HG03060 (cell line): ENCODE measurements around the gene SAPCD2.

Experiments
- ATAC-seq: cut with Tn5 transposase; IDR thresholded peaks from one replicate; pipeline ENCODE4 v1.9.1; 2021; ENCODE audit warnings: low read depth, moderate number of reproducible peaks; ENCODE audit not compliant: unreplicated experiment

The SAPCD2 gene

GRCh38 chr9:137108608-137109249, 38.4 kb upstream of the SAPCD2 start:
- no peak for ATAC-seq

DNA sequence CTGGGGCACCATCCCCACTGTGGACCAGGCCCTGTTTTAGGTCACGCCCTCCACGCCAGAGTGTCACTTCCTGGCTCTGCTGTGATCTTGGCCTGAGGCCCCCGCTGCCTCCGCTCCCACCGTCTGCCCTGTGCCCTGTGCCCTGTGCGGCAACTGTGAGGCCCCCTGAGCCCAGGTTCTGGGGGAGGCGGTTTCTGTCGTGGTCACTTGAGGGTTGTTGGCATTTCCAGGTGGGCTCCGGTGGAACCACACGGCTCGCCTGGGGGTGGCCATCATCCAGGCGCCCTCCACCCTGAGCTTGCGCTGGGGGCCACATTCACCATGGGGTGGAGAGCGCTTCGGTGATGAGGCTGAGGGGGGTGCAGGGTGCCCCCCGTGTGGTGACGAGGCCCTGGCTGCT, 37.6 kb upstream of the SAPCD2 start:
- ATAC-seq: no peak

GRCh38 chr9:137107312-137107921, 37.1 kb upstream of the SAPCD2 start:
- no peak for ATAC-seq

GRCh38 chr9:137106662-137107250, 36.4 kb upstream of the SAPCD2 start:
- no peak for ATAC-seq

DNA sequence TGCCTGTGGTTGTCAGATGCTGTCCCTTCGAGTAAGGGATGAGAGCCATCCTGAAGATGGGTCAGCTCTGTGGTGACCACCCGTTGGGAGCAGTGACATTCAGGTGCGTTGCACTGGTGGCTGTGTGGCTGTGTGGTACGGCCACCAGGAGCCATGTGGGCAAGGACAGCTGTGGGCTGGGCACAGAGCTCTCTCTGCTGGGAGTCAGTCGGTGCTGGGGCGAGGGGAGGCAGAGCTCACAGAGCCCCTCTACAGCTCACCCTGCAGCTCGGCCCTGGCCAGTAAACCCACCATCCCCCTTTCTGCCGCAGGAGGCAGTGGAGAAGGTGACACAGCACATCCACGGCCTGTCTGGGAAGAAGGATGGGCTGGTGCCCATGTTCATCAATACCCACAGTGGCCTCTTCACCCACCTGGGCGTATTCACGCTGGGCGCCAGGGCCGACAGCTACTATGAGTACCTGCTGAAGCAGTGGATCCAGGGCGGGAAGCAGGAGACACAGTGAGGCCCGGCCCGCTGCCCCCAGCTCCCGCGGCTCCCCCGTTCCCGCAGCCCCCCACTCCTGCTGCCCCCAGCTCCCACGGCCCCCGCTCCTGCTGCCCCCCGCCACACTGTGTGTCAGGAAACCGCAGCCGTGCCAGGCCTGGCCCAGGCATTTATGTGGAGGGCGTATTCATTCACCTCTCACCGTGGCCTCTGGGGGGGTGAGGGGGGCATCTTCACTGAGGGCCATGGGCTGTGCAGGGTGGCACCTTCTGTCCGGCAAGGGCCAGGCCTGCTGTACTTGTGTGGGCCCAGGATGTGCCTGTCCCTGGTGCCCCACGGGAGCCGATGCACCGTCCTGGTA, 35.7 kb upstream of the SAPCD2 start:
- no peak for ATAC-seq

GRCh38 chr9:137103206-137103999, 33.0 kb upstream of the SAPCD2 start:
- ATAC-seq: no peak

DNA sequence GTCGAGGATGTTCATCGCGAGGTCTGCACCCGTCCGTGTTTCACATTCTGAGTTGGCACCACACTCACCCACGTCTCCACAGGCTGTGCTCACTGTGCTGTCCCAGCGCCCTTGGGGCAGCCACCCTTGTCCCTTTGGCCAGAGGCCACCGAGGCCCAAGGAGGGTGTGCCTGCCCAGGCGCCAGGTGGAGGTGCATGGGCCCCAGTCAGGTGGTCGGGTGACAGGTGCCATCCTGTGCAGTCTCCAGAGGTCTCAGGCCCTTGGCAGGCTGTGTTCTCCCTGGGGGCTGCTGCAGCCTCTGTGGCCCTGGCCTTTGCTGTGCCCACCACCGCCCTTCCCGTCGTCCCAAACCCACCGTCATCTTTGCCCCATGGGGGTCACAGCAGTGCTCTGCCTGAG, 28.9 kb upstream of the SAPCD2 start:
- ATAC-seq: no peak

- no peak for ATAC-seq
Measured at GRCh38 chr9:137097761-137098462, 27.6 kb upstream of the SAPCD2 start.

DNA sequence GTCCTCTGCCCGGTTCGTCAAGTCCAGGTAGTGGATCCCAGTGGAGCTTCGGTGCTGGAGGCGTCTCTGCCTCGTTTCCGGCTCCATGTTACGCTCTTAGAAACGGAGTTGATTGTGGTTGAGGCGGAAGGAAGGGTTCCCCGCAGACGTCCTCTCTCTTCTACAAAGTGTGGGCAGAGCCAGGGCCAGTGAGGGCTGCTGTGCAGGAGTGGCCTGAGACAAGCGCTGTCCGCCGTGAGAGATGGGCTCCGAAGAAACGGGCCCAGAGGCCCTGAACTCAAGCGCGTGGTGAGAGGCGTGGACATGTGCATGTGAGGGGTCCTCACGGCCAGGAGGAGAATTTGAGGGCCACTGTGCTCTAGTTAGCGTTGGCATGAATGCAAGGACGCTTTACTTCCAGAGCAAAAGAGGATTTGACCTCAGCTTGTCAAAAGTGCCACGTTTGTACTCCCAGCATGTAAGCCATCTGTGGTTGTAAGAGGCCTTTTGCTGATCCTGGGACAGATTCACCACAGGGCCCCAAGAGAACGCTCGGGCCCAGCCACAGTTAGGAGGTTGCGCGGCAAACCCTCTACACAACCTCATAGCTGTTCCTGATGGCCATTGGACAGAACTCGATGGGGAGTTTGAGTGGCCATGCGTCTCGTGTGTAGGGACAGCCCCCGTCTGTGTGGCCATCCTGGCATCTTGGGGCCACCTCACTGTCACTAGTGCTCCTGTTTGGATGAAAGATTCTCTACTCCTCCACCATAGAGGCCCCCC, 26.6 kb upstream of the SAPCD2 start:
- no peak for ATAC-seq

DNA sequence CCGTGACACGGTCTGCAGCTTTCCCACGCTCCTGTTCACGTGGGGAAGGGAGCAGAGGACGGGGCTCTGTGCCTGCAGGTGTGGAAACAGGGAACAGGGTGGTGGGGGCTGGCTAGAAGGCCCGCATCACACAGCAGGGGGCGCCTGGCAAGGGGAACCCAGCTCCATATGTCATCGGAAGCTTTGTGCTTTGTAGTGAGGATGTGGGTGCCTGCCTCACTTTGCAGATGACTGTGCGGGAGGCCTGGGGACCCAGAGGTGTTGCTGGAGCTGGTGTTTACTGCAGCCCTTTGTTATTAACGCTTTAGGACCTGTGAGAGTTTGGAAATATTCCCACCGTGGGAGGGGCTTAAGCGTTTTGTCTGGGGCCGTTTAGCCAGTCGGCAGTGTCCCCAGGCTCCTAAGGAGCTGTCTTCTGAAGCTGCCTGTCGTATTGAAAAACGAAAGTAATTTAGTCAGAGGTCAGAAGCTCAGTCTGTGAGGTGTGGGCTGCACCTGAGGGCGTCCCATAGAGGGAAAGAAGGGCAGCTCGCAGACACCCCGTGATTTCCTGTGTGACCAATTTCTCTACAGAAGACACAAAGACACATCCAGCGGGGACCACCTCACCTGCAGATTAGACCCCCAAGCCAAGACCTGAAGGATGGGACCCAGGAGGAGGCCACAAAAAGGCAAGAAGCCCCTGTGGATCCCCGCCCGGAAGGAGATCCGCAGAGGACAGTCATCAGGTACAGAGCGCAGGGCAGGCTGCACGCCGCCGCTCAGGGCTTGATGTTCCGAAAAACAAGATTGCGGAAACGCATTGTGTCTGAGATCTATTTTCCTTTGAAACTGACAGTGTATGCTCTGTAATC, 25.5 kb upstream of the SAPCD2 start:
- no peak for ATAC-seq

DNA sequence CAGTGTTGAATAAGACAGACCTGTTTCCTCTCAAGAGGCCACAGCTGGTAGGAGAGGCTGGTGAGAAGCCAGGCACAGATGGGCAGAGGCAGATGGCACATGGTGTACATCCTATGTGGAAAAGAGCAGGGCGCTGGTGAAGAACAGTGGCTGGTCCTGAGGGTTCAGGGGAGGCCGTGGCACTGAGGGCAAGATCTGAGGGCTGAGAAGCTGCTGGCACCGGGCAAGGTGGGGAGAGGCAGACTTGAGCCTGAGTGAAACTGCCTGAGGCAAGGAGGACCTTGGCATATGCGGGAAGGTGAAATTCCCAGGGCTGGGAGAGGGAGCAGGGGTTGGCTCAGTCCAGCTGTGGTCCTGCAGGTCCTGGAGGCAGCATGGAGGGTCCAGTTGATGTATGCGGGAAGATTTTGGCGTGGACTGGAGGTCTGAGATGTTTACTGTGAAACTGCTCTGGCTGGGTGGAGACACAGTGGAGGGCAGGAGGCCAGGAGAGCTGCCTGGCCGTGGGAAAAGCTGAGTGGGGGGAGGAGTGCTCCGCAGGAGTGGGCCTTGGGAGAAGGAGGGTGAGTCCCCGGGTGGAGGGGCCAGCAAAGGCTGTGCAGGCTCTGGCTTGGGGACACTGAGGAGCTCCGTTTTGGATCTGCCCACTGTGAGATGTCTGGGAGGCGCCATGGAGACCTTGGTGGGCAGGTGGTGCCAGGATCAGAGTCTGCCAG, 19.0 kb upstream of the SAPCD2 start:
- no peak for ATAC-seq

DNA sequence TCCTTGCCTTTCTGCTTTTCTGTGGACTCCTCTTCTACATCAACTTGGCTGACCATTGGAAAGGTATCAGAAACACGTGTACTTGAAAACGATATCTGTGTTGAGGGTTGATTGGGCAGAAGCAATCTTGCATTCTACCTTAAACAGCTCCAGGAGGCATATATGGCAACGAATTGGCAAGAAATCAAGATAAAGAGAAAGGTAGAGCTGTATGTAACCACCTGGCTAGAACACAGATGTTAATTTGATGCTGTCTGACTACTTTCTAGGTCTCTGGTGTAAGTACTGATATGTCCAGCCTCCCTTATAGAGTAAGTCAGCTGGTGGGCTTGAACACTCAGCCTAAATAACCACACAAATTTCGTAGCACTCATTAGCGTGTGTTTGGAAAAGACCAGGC, 17.8 kb upstream of the SAPCD2 start:
- no peak for ATAC-seq

DNA sequence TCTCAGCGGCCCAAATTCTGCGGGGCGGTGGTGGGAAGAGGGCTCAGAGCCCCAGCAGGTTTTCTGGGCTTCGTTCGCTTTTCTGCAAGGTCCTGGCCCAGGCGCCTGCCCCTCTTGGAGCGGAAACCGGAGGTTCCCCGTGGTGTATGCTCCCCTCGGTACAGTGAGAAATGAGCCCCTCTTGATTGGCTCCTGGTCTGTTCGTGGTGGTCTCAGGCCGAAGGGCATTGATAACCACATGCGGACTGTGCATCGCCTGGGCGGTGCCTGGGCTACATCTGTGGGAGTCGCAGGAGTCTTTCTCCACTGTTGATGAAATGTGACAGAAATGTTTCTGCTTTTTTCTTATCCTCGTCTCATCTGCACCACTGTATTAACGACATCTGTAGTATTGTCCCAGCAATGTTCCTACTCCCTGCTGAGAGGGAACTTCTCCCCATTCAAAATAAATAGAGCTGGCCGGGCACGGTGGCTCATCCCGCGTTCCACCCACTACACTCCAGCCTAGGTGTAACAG, 17.1 kb upstream of the SAPCD2 start:
- no peak for ATAC-seq

DNA sequence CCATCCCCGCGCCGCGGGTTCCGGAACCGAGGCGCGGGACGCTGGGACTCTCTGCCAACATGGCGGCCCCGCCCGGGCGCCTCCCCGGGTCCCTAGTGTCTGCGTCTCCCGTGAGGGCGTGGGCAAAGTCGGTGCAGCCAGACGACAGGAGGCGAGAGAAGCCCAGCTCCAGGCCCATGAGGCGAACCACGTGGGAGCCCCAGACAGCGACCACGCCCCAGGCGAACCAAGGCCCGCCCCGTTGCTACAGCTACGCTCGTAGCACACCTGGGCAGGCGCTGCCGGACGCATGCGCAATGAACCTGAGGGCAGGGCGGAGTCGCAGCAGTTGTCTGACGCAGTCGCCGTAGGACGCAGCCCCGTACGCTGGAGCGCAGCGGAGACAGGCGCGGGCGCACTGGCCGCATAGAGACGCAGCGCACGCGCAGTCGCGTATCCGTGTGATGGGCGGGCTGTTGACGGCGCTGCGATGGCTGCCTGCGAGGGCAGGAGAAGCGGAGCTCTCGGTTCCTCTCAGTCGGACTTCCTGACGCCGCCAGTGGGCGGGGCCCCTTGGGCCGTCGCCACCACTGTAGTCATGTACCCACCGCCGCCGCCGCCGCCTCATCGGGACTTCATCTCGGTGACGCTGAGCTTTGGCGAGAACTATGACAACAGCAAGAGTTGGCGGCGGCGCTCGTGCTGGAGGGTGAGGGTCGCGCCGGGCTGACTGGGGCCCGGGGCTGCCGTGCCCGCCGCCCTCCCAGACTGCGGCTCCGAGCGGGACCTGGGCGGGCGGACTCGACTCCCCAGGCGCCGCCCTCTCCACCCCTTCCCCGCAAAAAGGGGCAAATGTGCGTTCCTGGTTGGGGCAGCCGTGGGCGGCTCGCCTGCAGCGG, 16.4 kb upstream of the SAPCD2 start, which contains the start of gene MAN1B1:
MAN1B1 (plus strand) TSS at position 455 of the 878 bp plus-strand sequence; CDS start at position 470, 15 bp downstream.
- peak; percentile 81 for ATAC-seq

GRCh38 chr9:137085920-137086530, 15.7 kb upstream of the SAPCD2 start:
- ATAC-seq: no peak

DNA sequence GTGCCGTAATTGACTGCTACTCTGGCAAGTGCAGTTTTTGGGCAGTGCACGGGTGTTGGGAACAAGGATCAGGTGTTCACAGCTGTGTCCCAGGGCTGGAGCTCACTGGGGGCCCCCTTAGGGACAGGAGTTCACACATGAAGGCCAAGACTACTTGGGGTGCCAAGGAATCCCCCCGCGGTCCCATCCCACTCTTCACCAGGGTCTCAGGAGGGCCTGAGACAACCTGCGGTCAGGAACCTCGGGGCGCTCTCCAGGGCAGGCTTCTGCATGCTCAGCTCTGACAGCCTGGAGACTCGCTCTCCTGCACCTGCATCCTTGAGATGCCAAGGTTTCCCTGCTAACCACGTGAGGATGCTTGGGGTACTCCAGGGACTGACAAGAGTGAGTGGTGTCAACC, 14.2 kb upstream of the SAPCD2 start:
- ATAC-seq: no peak
